Measurements from ENCODE around the gene ADSL. TPM values are rescaled to one million over a fixed set of nuclear protein-coding genes. Genes with fewer than 3 reads are reported as not detected.

The ADSL gene
- 165 and 188 TPM in 2 replicates for total RNA-seq (2014; rRNA removed; shearing (Covaris generic); ENCODE audit: low replicate concordance)

GRCh38 chr22:40346185-40347118 is at the start of gene ADSL:
ADSL (plus strand) TSS chr22:40346500; CDS start chr22:40346559, 59 bp downstream.
- Histone ChIP-seq H3K9me3 (ENCODE audit: low read length) (no peaks in the 10 kb centered on the region), H3K4me1 (ENCODE audit: low read length) (peaks cover 25% of the 10 kb centered on the region), H3K27ac (ENCODE audit: low read length) (peak within 1 kb of the TSS; percentile 93), H3K4me3 (ENCODE audit: low read length) (peak within 1 kb of the TSS; percentile 87), H3K27me3 (ENCODE audit: low read length) (no peaks in the 10 kb centered on the region), H3K4me2 (ENCODE audit: low read depth, low read length, poor library complexity, severe bottlenecking) (peak within 1 kb of the TSS; percentile 90), H2AFZ (ENCODE audit: low read length) (no peak within 1 kb of the TSS), H3K36me3 (ENCODE audit: insufficient read depth, low read length) (peaks cover 21% of the 10 kb centered on the region), H4K20me1 (ENCODE audit: insufficient read depth, low read depth, low read length) (0 out of 2 replicates have a peak, but pooled peaks cover 4% of the 10 kb centered on the region), H3K9ac (ENCODE audit: low read length) (peak within 1 kb of the TSS; percentile 89), H3K9me2 (replicated peaks; ENCODE audit: insufficient read depth, low read length) (no peaks in the 10 kb centered on the region), H3K79me2 (ENCODE audit: low read length) (peaks cover 52% of the 10 kb centered on the region)
- DNase-seq: peak; percentile 95

- Histone ChIP-seq H3K36me3 (ENCODE audit: insufficient read depth, low read length) (peaks cover 28% of the 10 kb centered on the region), H3K4me2 (ENCODE audit: low read depth, low read length, poor library complexity, severe bottlenecking) (no peak overlapping the region), H3K79me2 (ENCODE audit: low read length) (no peaks in the 10 kb centered on the region), H4K20me1 (ENCODE audit: insufficient read depth, low read depth, low read length) (no peaks in the 10 kb centered on the region), H2AFZ (ENCODE audit: low read length) (no peak overlapping the region), H3K4me1 (ENCODE audit: low read length) (peaks cover 4% of the 10 kb centered on the region; the same call in 1 of the 2 replicates), H3K27me3 (ENCODE audit: low read length) (no peaks in the 10 kb centered on the region), H3K9me3 (ENCODE audit: low read length) (no peaks in the 10 kb centered on the region), H3K27ac (ENCODE audit: low read length) (no peak overlapping the region), H3K4me3 (ENCODE audit: low read length) (no peak overlapping the region), H3K9me2 (replicated peaks; ENCODE audit: insufficient read depth, low read length) (no peaks in the 10 kb centered on the region), H3K9ac (ENCODE audit: low read length) (no peak overlapping the region)
- no peak for DNase-seq
Measured at GRCh38 chr22:40300316-40300715, 46.0 kb upstream of the ADSL start.

- Histone ChIP-seq H3K4me2 (ENCODE audit: low read depth, low read length, poor library complexity, severe bottlenecking) (no peak overlapping the region), H3K36me3 (ENCODE audit: insufficient read depth, low read length) (peaks cover 28% of the 10 kb centered on the region), H2AFZ (ENCODE audit: low read length) (no peak overlapping the region), H3K9me3 (ENCODE audit: low read length) (no peaks in the 10 kb centered on the region), H3K4me1 (ENCODE audit: low read length) (peaks cover 4% of the 10 kb centered on the region; the same call in 1 of the 2 replicates), H3K27ac (ENCODE audit: low read length) (no peak overlapping the region), H4K20me1 (ENCODE audit: insufficient read depth, low read depth, low read length) (no peaks in the 10 kb centered on the region), H3K4me3 (ENCODE audit: low read length) (no peak overlapping the region), H3K79me2 (ENCODE audit: low read length) (no peaks in the 10 kb centered on the region), H3K27me3 (ENCODE audit: low read length) (no peaks in the 10 kb centered on the region), H3K9me2 (replicated peaks; ENCODE audit: insufficient read depth, low read length) (no peaks in the 10 kb centered on the region), H3K9ac (ENCODE audit: low read length) (no peak overlapping the region)
- no peak for DNase-seq
Measured at GRCh38 chr22:40300884-40301672, 45.2 kb upstream of the ADSL start.

- peaks cover 4% of the 10 kb centered on the region; the same call in 1 of the 2 replicates for H3K4me1 ChIP-seq (ENCODE audit: low read length)
- peaks cover 26% of the 10 kb centered on the region for H3K36me3 ChIP-seq (ENCODE audit: insufficient read depth, low read length)
- H3K9me2 ChIP-seq (replicated peaks; ENCODE audit: insufficient read depth, low read length): no peaks in the 10 kb centered on the region
- no peak overlapping the region for H3K4me2 ChIP-seq (ENCODE audit: low read depth, low read length, poor library complexity, severe bottlenecking)
- H3K9ac ChIP-seq (ENCODE audit: low read length): no peak overlapping the region
- no peaks in the 10 kb centered on the region for H4K20me1 ChIP-seq (ENCODE audit: insufficient read depth, low read depth, low read length)
- no peak overlapping the region for H2AFZ ChIP-seq (ENCODE audit: low read length)
- DNase-seq: no peak
- no peak overlapping the region for H3K27ac ChIP-seq (ENCODE audit: low read length)
- H3K9me3 ChIP-seq (ENCODE audit: low read length): no peaks in the 10 kb centered on the region
- no peak overlapping the region for H3K4me3 ChIP-seq (ENCODE audit: low read length)
- peaks cover under 1% of the 10 kb centered on the region; the same call in 1 of the 2 replicates for H3K79me2 ChIP-seq (ENCODE audit: low read length)
- no peaks in the 10 kb centered on the region for H3K27me3 ChIP-seq (ENCODE audit: low read length)
Measured at GRCh38 chr22:40302149-40302548, 44.2 kb upstream of the ADSL start.

GRCh38 chr22:40305625-40306024 is 40.7 kb upstream of the ADSL start:
- Histone ChIP-seq H3K79me2 (ENCODE audit: low read length) (peaks cover 5% of the 10 kb centered on the region; the same call in 1 of the 2 replicates), H3K27ac (ENCODE audit: low read length) (no peak overlapping the region), H2AFZ (ENCODE audit: low read length) (no peak overlapping the region), H3K9me3 (ENCODE audit: low read length) (no peaks in the 10 kb centered on the region), H3K9ac (ENCODE audit: low read length) (no peak overlapping the region), H4K20me1 (ENCODE audit: insufficient read depth, low read depth, low read length) (no peaks in the 10 kb centered on the region), H3K4me2 (ENCODE audit: low read depth, low read length, poor library complexity, severe bottlenecking) (no peak overlapping the region), H3K9me2 (replicated peaks; ENCODE audit: insufficient read depth, low read length) (no peaks in the 10 kb centered on the region), H3K4me3 (ENCODE audit: low read length) (no peak overlapping the region), H3K36me3 (ENCODE audit: insufficient read depth, low read length) (peaks cover 32% of the 10 kb centered on the region), H3K27me3 (ENCODE audit: low read length) (no peaks in the 10 kb centered on the region), H3K4me1 (ENCODE audit: low read length) (peaks cover 4% of the 10 kb centered on the region; the same call in 1 of the 2 replicates)
- DNase-seq: no peak

- no peaks in the 10 kb centered on the region for H4K20me1 ChIP-seq (ENCODE audit: insufficient read depth, low read depth, low read length)
- H3K9me2 ChIP-seq (replicated peaks; ENCODE audit: insufficient read depth, low read length): no peaks in the 10 kb centered on the region
- peaks cover 44% of the 10 kb centered on the region for H3K36me3 ChIP-seq (ENCODE audit: insufficient read depth, low read length)
- H3K4me3 ChIP-seq (ENCODE audit: low read length): no peak overlapping the region
- no peaks in the 10 kb centered on the region for H3K9me3 ChIP-seq (ENCODE audit: low read length)
- DNase-seq: no peak
- H3K27ac ChIP-seq (ENCODE audit: low read length): no peak overlapping the region
- no peak overlapping the region for H3K4me2 ChIP-seq (ENCODE audit: low read depth, low read length, poor library complexity, severe bottlenecking)
- H3K4me1 ChIP-seq (ENCODE audit: low read length): no peaks in the 10 kb centered on the region
- no peaks in the 10 kb centered on the region for H3K27me3 ChIP-seq (ENCODE audit: low read length)
- no peak overlapping the region for H2AFZ ChIP-seq (ENCODE audit: low read length)
- no peak overlapping the region for H3K9ac ChIP-seq (ENCODE audit: low read length)
- peaks cover 7% of the 10 kb centered on the region; the same call in 1 of the 2 replicates for H3K79me2 ChIP-seq (ENCODE audit: low read length)
Measured at GRCh38 chr22:40308999-40309573, 37.2 kb upstream of the ADSL start.

GRCh38 chr22:40309631-40310030 is 36.7 kb upstream of the ADSL start:
- H3K79me2 ChIP-seq (ENCODE audit: low read length): peaks cover 7% of the 10 kb centered on the region; the same call in 1 of the 2 replicates
- no peaks in the 10 kb centered on the region for H3K27me3 ChIP-seq (ENCODE audit: low read length)
- no peak overlapping the region for H3K27ac ChIP-seq (ENCODE audit: low read length)
- H2AFZ ChIP-seq (ENCODE audit: low read length): no peak overlapping the region
- peaks cover 49% of the 10 kb centered on the region for H3K36me3 ChIP-seq (ENCODE audit: insufficient read depth, low read length)
- H3K9me3 ChIP-seq (ENCODE audit: low read length): no peaks in the 10 kb centered on the region
- H3K9ac ChIP-seq (ENCODE audit: low read length): no peak overlapping the region
- H3K4me2 ChIP-seq (ENCODE audit: low read depth, low read length, poor library complexity, severe bottlenecking): no peak overlapping the region
- no peak for DNase-seq
- no peaks in the 10 kb centered on the region for H3K9me2 ChIP-seq (replicated peaks; ENCODE audit: insufficient read depth, low read length)
- H3K4me3 ChIP-seq (ENCODE audit: low read length): no peak overlapping the region
- no peaks in the 10 kb centered on the region for H3K4me1 ChIP-seq (ENCODE audit: low read length)
- no peaks in the 10 kb centered on the region for H4K20me1 ChIP-seq (ENCODE audit: insufficient read depth, low read depth, low read length)

Measured in Karpas-422 (cell line).